GM12874 (cell line): ENCODE results near the gene PRKACG.

ENCODE experiments used
- CTCF ChIP-seq: IDR thresholded peaks from 2 replicates; pipeline ENCODE4 v1.5.1; 2011; ENCODE audit warnings: low read depth, mild to moderate bottlenecking, control low read depth, low read length, moderate library complexity; ENCODE audit not compliant: insufficient read depth

The PRKACG gene

DNA sequence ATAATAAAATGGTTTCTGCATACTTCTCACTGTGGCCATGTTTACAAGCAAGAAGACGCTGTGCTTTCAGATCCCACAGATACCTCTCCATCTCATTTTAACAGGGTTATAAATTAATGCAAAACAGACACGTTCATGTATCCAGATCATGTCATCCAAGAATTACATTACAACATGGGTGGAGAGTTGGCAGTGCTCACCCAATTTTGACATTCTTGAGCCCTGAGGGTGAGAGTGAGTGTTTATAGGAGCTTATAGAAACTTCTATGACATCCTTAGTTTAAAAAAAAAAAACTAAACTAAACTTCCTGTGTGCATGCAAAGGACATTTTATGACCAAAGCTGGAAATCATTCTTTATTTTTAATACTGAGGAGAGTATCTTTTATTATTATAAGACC lies 9.1 kb downstream of the PRKACG start:
- TF ChIP-seq CTCF, result no peak

GRCh38 chr9:69003051-69003450 lies 10.9 kb downstream of the PRKACG start:
- TF ChIP-seq CTCF, result no peak

- no peak for TF ChIP-seq CTCF
Measured at GRCh38 chr9:69001921-69002320, 12.0 kb downstream of the PRKACG start.

- peak; percentile 81 for TF ChIP-seq CTCF
Measured at GRCh38 chr9:68999393-69000105, 14.4 kb downstream of the PRKACG start.

GRCh38 chr9:68998812-68999211 lies 15.1 kb downstream of the PRKACG start:
- no peak for TF ChIP-seq CTCF

- no peak for TF ChIP-seq CTCF
Measured at GRCh38 chr9:68998385-68998784, 15.5 kb downstream of the PRKACG start.

GRCh38 chr9:68997666-68998065 lies 16.2 kb downstream of the PRKACG start:
- no peak for TF ChIP-seq CTCF

- no peak for TF ChIP-seq CTCF
Measured at GRCh38 chr9:68996462-68996861, 17.5 kb downstream of the PRKACG start.
